GM19240 (cell line): Measurements from ENCODE around the gene UCP2.

Experiments
- DNase-seq: peaks from one replicate; pipeline ENCODE4 v3.0.0; 2011; ENCODE audit warnings: low spot score; ENCODE audit not compliant: insufficient read length

Gene UCP2

DNA sequence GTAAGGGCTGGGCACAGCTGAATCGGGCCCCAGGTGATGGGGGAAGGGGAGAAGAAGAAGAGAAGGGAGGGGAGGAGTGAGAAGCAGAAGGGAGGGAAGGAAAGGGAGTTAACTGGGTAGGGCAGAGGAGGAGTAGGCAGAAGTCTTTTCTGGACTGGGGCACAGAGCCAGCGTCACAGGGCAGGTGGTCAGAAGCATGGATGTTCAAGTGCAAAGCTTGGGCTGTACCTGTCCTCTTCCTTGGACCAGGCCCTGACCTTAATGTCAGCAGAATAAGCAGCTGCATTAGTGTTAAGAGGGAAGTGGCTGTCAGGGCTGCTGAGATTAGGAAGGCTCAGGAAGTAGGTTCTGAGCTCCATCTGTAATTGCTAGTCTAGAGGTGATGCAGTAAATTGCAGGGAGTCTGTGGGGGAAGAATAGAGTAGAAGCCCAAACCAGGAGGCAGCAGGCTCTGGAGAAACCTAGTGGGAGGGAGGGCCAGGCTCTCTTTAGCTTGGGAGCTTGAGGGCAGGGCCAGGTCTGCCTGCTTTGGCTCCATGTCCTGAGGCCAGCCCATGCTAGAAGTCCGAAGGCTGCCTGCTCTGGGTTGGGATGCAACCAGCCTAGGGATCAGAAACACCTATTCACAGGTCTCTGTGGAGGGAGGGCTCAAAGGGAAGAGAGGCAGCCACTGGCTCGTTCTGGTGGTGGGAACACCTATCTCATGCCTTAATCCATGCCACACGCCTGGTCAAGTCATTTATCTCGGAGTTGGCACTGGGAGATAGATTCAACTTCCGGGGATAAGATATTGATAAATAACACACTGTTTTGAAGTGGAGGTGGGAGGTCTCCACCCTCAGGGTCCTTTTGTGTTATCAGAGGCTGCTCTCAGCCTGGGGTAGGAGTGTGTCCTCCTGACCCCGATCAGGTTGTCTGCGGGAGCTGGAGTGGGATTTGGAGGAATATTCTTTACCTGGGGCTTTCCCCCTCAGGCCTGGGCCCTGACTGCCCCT, 28.0 kb upstream of the UCP2 start:
- no peak for DNase-seq

DNA sequence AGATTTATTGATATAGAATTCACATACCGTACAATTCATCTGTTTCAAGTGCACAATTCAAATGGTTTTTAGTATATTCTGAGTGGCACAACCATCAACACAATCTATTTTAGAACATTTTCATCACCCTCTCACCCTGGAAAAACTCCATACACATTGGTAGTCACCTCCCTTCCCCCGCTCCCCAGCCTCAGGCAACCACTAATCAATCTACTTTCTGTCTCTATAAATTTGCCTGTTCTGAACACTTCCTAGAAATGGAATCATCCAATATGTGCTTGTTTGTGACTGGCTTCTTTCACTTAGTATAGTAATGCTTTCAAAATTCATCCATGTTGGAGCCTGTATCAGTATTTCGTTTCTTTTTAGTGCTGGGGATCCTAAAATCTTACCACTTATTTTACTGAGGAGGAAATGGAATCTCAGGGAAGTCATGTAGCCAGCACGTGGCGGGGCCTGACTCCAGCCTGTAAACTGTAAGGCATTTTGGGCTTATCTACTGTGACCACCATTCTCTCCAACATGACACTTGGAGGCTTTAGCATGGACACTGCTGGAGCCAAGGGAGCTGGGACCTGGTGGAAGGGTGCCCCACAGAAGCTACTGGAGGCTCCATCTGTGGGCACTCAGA, 27.1 kb upstream of the UCP2 start:
- no peak for DNase-seq

DNA sequence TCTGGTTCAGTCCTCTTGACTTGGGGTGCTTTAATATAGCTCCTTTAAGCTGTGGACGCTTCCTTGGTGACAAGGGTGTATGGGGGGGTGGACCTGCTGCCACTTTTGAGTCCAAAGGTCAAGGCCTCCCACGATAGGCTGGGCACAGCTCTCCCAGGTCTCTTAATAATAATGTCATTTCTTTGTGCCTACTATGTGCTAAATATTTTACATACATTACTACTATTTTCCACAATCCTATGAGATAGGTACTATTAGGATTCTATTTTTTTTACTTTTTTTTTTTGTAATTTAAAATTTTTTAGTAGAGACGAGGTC, 26.5 kb upstream of the UCP2 start:
- DNase-seq: no peak

DNA sequence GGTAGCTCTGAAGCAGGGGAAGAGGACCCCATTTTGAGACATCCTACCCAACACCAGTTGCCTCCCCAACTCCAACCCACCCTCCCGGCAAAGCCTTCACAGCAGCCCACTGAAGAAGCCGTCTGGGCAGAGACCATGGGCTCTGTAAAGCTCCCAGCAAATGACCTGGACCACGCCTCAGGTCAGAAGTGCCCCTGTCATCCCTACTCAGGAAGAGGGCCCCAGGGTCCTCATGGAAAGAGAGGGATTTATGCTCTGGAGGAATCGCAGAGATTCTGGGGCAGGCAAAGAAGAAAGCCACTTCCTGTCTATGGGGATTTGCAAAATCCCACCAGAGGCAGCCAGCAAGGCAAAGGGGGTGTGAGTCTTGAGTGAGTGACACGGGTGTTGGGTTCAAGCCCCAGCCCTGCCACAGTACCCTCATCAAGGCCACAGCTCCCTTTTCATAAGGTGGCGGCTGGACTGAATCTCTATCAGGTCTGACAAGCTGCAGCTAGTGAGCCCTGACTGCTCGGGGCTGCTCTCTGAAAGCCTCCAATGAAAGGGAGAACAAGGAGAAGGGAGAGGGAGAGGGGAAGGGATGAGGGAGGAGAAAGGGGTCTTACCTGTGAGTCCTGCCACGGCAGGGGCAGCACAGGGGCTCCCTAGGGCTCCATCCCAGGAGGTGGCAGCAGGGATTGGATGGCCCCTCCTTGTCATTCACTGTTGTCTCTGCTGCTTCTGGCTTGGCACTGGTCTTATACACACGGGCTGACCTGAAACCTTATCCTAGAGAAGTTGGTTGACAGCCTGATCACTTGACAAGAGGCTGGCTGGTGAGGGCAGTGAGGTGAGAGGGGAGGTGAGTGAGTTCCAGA, 26.0 kb upstream of the UCP2 start, which contains the start of gene UCP3:
TSS of gene UCP3 (minus strand) at position 713 of the 857 bp plus-strand sequence. CDS start 2,043 bp downstream, outside the sequence.
- DNase-seq: no peak

DNA sequence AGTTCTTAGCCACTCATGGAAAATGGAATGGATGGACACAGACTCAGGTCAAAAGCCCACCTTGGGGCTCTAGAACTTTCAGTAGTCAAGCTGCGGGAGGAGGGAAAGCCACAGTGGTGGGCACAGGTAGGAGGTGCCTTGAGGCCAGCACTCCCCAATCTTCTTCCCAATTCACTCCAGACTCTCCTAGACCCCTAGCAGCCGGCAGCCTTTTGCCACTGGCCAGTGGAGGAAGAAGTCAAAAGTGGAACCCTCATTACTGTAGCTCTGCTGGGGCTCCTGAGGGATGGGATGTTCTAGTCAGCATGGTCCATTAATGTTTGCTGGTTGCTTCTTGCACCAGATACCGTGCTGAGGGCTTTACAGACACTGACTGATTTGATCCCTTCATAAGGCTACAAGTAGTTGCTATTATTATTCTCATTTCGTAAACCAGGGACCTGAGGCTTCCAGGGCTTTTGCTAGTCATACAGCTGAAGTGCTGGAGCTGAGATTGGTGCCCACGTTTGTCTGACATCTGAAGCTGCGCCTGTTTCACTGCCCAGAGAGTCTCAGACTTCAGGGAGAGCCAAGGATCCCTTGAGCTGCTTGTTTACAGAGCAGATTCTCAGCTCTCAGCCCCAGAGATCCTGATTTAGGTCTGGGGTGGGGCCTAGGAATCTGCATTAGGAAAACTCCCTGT, 25.2 kb upstream of the UCP2 start:
- no peak for DNase-seq

DNA sequence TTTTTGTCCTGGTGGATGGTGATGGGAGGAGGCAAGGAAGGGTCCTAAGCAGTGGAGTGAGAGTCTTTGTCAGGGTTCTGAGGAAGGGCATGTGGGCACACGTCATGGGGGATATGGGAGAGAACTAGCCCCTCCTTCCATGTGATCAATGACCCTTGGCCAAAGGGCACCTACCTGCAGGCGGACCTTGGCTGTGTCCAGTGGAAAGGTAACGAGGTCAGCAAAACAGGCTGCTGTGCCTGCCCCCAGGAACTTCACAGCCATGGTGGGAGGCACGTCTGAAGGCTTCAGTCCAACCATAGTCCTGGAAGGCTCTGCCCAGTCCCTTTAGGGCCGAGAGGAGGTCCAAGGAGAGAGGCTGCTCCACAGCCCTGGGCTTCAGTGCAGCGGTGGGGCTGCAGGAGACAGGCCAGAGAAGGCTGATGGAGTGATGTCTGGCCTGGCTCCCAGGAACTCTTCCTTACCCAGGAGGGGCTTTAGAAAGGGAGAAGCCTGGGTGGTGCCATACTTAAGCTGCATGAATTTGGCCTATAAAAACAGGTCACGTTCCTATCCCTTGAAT, 24.2 kb upstream of the UCP2 start:
- DNase-seq: no peak

DNA sequence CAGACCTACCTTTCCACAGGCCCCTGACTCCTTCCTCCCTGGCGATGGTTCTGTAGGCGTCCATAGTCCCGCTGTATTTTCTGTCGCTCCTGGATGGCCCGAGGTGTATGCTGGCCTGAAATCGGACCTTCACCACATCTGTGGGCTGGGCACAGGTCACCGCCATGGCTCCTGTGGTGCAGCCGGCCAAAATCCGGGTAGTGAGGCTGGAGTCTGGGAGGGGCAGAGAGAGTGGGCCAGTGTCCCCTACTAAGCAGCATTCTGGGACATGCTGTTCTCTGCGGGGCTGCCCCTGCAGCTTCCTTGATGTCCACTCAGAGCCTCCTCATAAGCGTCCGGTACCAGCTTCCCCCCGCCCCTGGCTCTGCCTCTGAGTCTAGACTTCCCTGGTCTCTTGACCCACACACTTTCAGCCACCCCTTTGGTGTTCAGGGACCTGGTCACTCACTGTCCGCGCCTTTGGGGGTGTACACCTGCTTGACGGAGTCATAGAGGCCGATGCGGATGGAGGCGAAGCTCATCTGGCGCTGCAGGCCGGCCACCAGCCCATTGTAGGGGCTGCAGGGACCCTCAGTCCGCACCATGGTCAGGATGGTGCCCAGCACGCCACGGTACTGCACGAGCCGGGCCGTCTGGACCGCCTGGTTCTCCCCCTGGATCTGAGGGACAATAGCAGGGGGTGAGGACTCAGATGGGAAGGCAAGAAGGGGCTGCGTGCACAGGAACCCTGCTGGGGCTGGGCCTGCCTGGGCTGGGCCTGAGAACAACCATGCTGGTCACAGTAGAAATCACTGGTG, 23.3 kb upstream of the UCP2 start:
- no peak for DNase-seq

DNA sequence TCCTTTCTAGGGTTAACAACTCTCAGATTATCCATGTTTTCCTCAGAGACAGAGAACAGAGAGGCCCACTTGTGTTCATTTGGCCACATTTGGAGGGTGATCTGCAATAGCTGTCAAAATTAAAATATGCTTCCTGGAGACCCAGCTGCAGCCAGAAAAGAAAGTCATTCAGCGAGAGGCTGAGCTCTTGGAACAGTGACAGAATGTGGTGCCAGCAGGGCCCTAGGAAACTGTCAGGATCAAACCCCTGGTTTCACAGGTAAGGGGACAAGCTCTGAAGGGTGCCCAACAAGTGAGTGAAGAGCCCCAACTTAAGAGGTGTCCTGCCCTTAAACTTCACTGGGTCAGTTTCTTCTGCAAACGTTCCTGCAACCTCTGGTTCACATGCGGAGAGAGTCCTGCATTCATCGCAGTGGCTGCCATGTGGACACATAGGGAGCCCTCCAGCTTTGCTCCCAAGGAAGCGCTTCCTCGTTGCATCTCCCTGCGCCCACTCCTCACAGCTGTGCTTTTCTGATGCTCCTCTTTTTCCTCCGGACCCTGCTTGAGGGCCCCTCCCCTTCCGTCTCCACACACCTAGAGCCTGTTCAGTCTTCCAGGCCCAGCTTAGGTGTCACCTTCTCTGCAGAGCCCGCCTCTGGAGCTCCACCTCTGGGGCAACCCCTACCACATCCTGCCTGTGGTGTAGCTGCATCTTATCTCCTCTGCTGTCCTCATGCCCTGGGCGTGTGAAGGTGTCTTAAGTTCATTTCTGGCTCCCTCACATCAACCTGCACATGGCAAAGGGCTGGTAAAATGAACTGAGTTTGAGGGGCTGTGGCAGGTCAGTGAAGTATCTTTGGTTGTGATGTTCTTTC, 22.3 kb upstream of the UCP2 start:
- DNase-seq: no peak

DNA sequence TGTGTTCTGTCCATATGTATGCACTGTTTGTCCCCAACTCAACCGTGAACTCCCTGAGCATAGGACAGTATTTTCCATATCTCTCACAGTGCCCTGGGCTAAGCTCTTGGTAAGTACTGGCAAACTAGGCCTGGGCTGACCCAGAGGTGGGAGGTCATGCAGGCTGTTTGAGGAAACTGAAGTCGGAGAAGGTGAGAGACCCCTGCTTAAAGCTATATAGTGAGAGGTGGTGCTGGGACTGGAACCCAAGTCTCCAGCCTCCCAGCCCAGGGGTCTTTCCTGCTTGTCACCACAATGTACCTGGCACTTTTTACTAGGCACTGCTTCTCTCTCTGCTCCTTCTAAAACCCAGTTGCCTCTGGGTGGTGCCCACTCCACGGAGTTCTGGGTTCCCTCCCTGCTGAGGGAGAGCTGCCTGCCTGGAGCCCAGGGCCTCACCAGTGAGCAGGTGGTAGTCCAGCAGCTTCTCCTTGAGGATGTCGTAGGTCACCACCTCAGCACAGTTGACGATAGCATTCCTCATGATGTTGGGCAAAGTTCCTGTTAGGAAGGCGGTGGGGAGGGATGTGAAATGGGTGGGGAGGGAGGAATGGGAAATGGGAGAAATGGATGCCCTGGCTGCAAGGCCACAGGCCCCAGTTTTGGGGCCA, 21.5 kb upstream of the UCP2 start:
- no peak for DNase-seq

DNA sequence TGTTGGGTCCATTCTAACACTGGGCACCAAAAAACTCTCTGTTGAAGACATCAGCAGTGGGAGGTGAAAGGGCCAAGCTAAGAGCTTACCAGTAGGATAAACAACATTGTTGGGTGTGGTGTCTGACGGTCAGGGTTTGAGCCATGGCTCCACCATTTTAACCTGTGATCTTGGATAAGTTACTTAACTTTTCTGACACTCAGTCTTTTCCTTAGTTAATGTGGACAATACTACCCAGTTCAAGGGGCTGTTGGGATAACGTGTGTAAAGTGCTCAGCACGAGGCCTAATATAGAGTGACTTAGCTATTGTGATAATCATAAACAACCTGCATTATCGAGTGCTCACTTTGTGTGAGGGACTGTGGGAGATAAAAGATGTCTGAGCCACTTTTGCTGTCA, 20.2 kb upstream of the UCP2 start:
- DNase-seq: no peak

DNA sequence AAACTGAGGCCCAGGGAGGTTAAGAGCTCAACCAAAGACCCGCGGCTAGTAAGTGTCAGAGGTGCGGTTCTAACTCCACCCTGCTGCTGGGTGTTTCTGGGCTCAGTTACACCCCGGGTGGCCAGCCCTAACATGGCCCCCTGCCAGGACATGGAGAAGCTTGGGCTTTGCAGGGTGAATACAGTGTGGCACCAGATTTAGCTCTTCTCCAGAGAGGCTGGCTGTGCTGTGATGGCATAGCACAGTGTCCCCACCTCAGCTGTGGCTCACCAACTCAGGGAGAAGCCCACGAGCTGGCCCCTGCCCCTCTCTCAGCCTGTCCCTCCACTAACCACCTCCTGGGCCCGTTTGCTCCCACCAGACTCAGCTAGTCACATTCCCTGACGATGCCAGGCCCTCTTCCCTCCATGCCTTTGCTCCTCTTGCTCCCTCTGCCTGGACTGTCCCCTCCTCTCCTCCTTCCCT, 19.2 kb upstream of the UCP2 start:
- no peak for DNase-seq

DNA sequence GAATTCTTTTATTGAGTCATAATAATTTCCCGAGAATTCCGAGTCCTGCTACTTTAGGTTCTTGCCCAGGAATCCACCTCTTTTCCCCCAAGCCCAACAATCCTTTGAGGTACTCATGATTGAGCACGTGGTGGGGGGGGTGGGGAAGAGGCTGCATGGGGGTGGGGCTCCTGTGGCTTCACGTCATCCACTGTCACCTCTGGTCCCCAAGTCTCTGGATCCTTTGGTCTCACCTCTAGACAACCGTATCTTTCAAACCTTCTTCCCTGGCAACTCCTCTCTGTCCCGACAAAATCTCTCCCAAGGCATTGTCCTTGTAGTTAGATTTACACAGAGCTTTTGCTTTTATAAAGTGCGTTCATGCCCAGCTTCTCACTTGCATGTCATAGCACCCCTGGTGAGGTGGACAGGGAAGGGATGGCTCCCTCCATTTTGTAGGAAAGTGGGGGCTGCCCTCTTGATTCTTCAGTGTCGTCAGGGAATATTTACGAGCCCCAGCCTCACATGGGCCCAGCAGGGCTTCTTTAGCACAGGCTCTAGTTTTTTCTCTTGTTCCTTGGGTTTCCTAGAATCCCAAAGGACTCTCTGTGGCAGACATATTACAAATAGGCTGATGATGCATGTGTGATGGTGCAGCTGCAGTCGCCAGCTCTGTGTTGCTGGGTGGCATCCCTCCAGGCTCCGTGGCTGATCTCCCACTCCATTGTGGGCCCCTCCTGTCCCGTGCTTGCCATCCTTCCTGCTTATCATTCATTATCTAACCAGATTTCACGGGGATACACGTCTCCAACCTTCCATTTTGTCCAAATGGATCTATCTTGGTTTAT, 17.9 kb upstream of the UCP2 start:
- DNase-seq: no peak

DNA sequence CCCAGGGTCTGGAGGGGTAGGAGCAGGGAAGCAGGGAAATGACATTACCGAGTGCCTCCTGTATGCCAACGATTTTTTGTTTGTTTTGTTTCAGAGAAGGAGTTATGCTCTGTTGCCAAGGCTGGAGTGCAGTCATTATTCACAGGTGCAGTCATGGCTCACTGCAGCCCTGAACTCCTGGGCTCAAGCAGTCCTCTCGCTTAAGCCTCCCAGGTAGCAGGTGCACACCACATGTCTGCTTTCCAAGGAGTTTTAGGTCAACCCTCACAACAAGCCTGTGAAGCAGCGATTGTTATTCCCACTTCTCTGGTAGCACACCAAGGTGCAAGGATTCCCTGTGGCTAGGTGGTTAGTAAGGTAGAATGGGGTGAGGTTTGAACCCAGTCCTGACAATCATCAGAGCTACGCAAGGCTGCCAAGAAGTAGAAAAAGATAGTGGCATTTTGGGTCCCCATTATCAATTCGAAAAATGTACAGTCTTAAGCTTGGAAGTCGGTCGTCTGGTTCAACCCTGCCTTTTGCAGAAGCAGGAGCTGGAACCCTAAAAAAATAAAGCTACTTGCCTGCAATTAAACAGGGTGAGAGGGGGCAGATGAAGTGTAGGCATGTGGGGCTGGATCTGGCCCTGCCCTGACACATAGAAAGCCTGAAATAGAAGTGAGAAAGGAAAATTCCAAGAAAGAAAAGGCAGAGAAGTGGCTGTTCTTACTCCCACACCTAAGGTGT, 17.1 kb upstream of the UCP2 start:
- DNase-seq: no peak

DNA sequence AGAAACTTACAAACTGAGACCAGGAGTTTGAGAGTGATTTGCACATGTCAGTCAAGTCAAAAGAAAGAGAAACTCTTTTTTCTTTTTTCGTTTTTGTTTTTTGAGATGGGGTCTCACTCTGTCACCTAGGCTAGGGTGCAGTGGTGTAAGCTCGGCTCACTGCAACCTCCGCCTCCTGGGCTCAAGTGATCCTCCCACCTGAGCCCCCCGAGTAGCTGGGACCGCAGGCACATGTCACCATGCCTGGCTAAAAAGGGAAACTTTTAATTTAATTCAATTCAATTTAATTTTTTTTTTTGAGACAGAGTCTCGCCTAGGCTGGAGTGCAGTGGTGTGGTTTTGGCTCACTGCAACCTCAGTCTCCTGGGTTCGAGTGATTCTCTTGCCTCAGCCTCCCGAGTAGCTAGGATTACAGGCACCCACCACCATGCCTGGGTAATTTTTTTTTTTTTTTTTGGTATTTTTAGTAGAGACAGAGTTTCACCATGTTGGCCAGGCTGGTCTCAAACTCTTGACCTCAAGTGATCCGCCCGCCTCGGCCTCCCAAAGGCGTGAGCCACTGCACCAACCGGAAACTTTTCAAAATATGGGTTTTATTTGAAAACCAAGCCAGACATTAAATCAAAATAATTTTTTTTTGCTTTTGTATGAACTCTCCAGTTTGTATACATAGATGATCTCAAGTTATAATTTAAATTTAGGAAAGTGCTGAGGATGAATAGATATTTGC, 16.4 kb upstream of the UCP2 start:
- DNase-seq: no peak

DNA sequence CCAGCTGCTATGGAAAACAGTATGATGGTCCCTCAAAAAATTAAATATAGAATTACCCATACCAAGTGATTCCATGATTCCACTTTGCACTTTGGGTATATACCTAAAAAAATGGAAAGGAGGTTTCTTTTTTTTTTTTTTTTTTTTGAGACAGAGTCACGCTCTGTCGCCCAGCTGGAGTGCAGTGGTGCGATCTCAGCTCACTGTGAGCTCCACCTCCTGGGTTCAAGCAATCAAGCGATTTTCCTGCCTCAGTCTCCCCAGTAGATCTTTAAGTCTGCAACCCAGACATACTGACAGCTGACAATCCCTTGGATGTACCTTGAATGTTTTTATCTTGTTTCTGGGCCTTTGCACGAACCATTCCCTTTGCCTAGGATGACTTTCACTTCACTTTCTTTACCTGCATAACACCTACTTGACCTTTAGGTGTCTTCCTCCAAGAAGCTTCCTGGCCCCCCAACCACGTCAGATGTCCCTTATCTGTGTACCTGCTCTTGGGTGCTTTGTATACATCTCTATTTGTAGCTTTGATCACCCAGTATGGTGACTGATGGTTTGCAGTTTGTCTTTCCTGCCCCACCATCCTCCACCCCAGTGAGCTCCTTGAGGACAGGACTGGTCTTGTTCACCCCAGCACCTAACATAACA, 14.6 kb upstream of the UCP2 start:
- DNase-seq: no peak
